ENCODE data around the gene TMEM50B.

GRCh38 chr21:33424214-33424613 is 55.6 kb downstream of the TMEM50B start:
- TF ChIP-seq CTCF (IDR thresholded peaks at IDR 0.05) (no peak), POLR2A (IDR thresholded peaks at IDR 0.05) (no peak)
